ENCODE data around the gene PLP1. TPM values are rescaled to one million over a fixed set of nuclear protein-coding genes. Genes with fewer than 3 reads are reported as not detected.
"Not testable (repeated sequence)": the region's sequence is repeated elsewhere in the genome, so short reads cannot be mapped to it uniquely, and the experiment has no call there.

The PLP1 gene
- total and polyA plus RNA-seq, 7 experiments from 2014 or later = not detected

- Histone ChIP-seq H3K4me3 (ENCODE audit: low read length) (no peak overlapping the region), H3K27ac (ENCODE audit: low read depth, low read length) (no peak overlapping the region), H3K36me3 (ENCODE audit: control insufficient read depth in 2 of 3, insufficient read depth in 3 of 3, low read length in 3 of 3) (no peaks in the 10 kb centered on the region), H3K27me3 (ENCODE audit: control insufficient read depth in 2 of 2, insufficient read depth in 2 of 2, low read length in 2 of 2) (no peaks in the 10 kb centered on the region), H3K4me1 (ENCODE audit: control insufficient read depth in 2 of 2, insufficient read depth in 2 of 2, low read length in 2 of 2) (no peaks in the 10 kb centered on the region), H3K9me3 (ENCODE audit: control insufficient read depth in 2 of 3, low read length in 3 of 3) (no peaks in the 10 kb centered on the region)
- no peak overlapping the region for H3K27ac Mint-ChIP-seq
- intact Hi-C loops (cut with micrococcal nuclease) = no loop called here
- CTCF ChIA-PET = no interaction called here
- peaks cover 0 to 7% (median 4%) of the 10 kb centered on the region in 11 donors for H3K9me3 Mint-ChIP-seq
- H3K36me3 Mint-ChIP-seq = peaks cover 0 to 7% (median 0%) of the 10 kb centered on the region in 5 donors
- no peak for DNase-seq
- no peaks in the 10 kb centered on the region for H3K4me1 Mint-ChIP-seq
- ATAC-seq = no peak
- H3K27me3 Mint-ChIP-seq = peaks cover 0 to 2% (median 0%) of the 10 kb centered on the region in 5 donors
- no peak overlapping the region for H3K4me3 Mint-ChIP-seq
- POLR2A ChIA-PET = no interaction called here
These were observed 19.9 kb upstream of the PLP1 start for GRCh38 chrX:103756736-103757135.

DNA sequence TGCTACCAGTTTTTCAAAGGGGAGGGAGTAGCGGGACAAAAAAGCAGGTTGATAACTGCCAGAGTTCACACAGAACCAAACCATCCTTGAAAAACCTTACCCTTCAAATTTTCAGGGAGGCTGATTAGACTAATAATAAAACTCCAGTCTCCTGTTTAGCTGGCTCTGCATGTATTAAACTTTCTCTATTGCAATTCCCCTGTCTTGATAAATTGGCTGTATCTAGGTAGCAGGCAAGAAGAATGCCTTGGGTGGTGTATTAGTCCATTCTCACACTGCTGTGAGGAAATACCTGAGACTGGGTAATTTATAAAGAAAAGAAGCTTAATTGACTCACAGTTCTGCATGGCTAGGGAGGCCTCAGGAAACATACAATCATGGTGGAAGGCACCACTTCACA lies 18.1 kb upstream of the PLP1 start:
- no peak for ATAC-seq
- Mint-ChIP-seq H3K9me3 (peaks cover 0 to 7% (median 4%) of the 10 kb centered on the region in 11 donors), H3K4me3 (no peak overlapping the region), H3K36me3 (peaks cover 0 to 7% (median 0%) of the 10 kb centered on the region in 5 donors), H3K27ac (no peak overlapping the region), H3K27me3 (peaks cover 0 to 2% (median 0%) of the 10 kb centered on the region in 5 donors), H3K4me1 (no peaks in the 10 kb centered on the region)
- no peak overlapping the region for H3K27ac ChIP-seq (ENCODE audit: low read depth, low read length)
- H3K36me3 ChIP-seq (ENCODE audit: control insufficient read depth in 2 of 3, insufficient read depth in 3 of 3, low read length in 3 of 3) = no peaks in the 10 kb centered on the region
- ChIA-PET POLR2A (no interaction called here), CTCF (no interaction called here)
- H3K4me1 ChIP-seq (ENCODE audit: control insufficient read depth in 2 of 2, insufficient read depth in 2 of 2, low read length in 2 of 2) = no peaks in the 10 kb centered on the region
- DNase-seq = no peak
- intact Hi-C loops (cut with micrococcal nuclease) = no loop called here
- H3K4me3 ChIP-seq (ENCODE audit: low read length) = no peak overlapping the region
- no peaks in the 10 kb centered on the region for H3K9me3 ChIP-seq (ENCODE audit: control insufficient read depth in 2 of 3, low read length in 3 of 3)
- H3K27me3 ChIP-seq (ENCODE audit: control insufficient read depth in 2 of 2, insufficient read depth in 2 of 2, low read length in 2 of 2) = no peaks in the 10 kb centered on the region

DNA sequence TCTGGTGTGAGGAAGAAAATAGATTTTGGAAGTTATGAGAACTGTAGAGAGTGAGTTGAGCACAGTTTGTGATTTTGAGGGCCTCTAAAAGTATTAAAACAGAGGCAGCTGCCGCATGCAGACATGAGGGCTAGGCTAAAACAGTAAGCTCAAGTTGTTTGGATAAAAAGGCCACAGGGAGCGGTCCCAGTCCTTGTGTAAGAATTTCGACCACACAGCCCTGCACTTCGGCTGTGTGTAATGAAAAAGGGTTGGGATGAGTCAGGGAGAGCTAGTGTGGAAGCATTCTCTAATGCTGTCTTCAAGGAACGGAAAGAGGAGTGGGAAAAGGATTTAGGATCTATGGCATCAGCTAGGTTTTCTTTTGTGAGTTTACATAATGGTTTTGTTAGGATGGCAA lies 13.1 kb upstream of the PLP1 start:
- H3K4me1 ChIP-seq (ENCODE audit: control insufficient read depth in 2 of 2, insufficient read depth in 2 of 2, low read length in 2 of 2); H3K27ac ChIP-seq (ENCODE audit: low read depth, low read length); H3K4me3 ChIP-seq (ENCODE audit: low read length); H3K4me3 Mint-ChIP-seq; CTCF ChIA-PET; H3K27me3 ChIP-seq (ENCODE audit: control insufficient read depth in 2 of 2, insufficient read depth in 2 of 2, low read length in 2 of 2); H3K36me3 ChIP-seq (ENCODE audit: control insufficient read depth in 2 of 3, insufficient read depth in 3 of 3, low read length in 3 of 3); H3K9me3 Mint-ChIP-seq; H3K27me3 Mint-ChIP-seq; H3K27ac Mint-ChIP-seq; ATAC-seq; DNase-seq; intact Hi-C loops (cut with micrococcal nuclease); POLR2A ChIA-PET; H3K4me1 Mint-ChIP-seq; H3K36me3 Mint-ChIP-seq; H3K9me3 ChIP-seq (ENCODE audit: control insufficient read depth in 2 of 3, low read length in 3 of 3): not testable (repeated sequence)

DNA sequence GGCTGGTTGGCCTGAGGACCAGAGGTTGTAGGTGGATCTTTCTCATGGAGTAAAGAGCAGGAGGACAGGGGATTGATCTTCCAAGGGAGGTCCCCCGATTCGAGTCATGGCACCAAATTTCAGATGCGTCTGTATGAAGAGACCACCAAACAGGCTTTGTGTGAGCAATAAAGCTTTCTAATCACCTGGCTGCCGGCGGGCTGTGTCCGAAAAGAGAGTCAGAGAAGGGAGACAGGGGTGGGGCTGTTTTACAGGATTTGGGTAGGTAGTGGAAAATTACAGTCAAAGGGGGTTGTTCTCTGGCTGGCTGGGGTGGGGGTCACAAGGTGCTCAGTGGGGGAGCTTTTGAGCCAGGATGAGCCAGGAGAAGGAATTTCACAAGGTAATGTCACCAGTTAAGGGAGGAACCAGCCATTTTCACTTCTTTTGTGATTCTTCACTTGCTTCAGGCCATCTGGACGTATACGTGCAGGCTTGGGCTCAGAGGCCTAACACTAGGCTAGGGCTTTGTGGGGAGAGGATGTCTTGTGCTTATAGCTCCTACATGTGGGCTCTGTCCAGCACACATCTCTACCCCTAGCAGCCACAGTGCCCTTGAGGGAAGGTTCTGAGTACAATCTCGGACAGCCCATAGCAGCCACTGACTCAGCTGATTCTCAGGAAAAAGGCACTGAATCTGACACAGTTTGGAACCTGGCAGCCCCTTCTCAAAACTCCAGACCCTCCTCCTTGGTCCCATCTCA lies 9.7 kb upstream of the PLP1 start:
- H3K4me1 ChIP-seq (ENCODE audit: control insufficient read depth in 2 of 2, insufficient read depth in 2 of 2, low read length in 2 of 2); H3K4me3 Mint-ChIP-seq; H3K9me3 Mint-ChIP-seq; intact Hi-C loops (cut with micrococcal nuclease); H3K9me3 ChIP-seq (ENCODE audit: control insufficient read depth in 2 of 3, low read length in 3 of 3); H3K27me3 ChIP-seq (ENCODE audit: control insufficient read depth in 2 of 2, insufficient read depth in 2 of 2, low read length in 2 of 2); H3K27me3 Mint-ChIP-seq; H3K4me1 Mint-ChIP-seq; H3K4me3 ChIP-seq (ENCODE audit: low read length); H3K27ac ChIP-seq (ENCODE audit: low read depth, low read length); H3K36me3 ChIP-seq (ENCODE audit: control insufficient read depth in 2 of 3, insufficient read depth in 3 of 3, low read length in 3 of 3); ATAC-seq; H3K36me3 Mint-ChIP-seq; DNase-seq; POLR2A ChIA-PET; CTCF ChIA-PET; H3K27ac Mint-ChIP-seq: not testable (repeated sequence)

- CTCF ChIA-PET = no interaction called here
- intact Hi-C loops (cut with micrococcal nuclease) = no loop called here
- H3K27ac Mint-ChIP-seq = no peak overlapping the region
These were observed 3.2 kb upstream of the PLP1 start for GRCh38 chrX:103773445-103773844.

GRCh38 chrX:103774070-103774642 lies 2.5 kb upstream of the PLP1 start:
- peaks cover 0 to 4% (median 0%) of the 10 kb centered on the region in 5 donors for H3K27me3 Mint-ChIP-seq
- no peaks in the 10 kb centered on the region for H3K4me1 ChIP-seq (ENCODE audit: control insufficient read depth in 2 of 2, insufficient read depth in 2 of 2, low read length in 2 of 2)
- ChIA-PET POLR2A (no interaction called here), CTCF (no interaction called here)
- no peak overlapping the region for H3K4me3 ChIP-seq (ENCODE audit: low read length)
- no peak overlapping the region for H3K27ac Mint-ChIP-seq
- intact Hi-C loops (cut with micrococcal nuclease) = loop anchor here in 1 of 2 donors (1.0 kb wide), 1 partner anchor 241 kb away; no protein-coding TSS in a partner anchor
- H3K9me3 ChIP-seq (ENCODE audit: control insufficient read depth in 2 of 3, low read length in 3 of 3) = no peaks in the 10 kb centered on the region
- no peaks in the 10 kb centered on the region for H3K4me1 Mint-ChIP-seq
- no peak for ATAC-seq
- H3K9me3 Mint-ChIP-seq = no peaks in the 10 kb centered on the region
- no peaks in the 10 kb centered on the region for H3K36me3 Mint-ChIP-seq
- no peak overlapping the region for H3K4me3 Mint-ChIP-seq
- no peak for DNase-seq
- no peaks in the 10 kb centered on the region for H3K36me3 ChIP-seq (ENCODE audit: control insufficient read depth in 2 of 3, insufficient read depth in 3 of 3, low read length in 3 of 3)
- H3K27me3 ChIP-seq (ENCODE audit: control insufficient read depth in 2 of 2, insufficient read depth in 2 of 2, low read length in 2 of 2) = no peaks in the 10 kb centered on the region
- H3K27ac ChIP-seq (ENCODE audit: low read depth, low read length) = no peak overlapping the region

More at GRCh38 chrX:103773445-103773844, 3.2 kb upstream of the PLP1 start:
- DNase-seq (no peak), ATAC-seq (no peak)
- POLR2A ChIA-PET = no interaction called here
- Histone ChIP-seq H3K27ac (ENCODE audit: low read depth, low read length) (no peak overlapping the region), H3K4me3 (ENCODE audit: low read length) (no peak overlapping the region), H3K27me3 (ENCODE audit: control insufficient read depth in 2 of 2, insufficient read depth in 2 of 2, low read length in 2 of 2) (no peaks in the 10 kb centered on the region), H3K4me1 (ENCODE audit: control insufficient read depth in 2 of 2, insufficient read depth in 2 of 2, low read length in 2 of 2) (no peaks in the 10 kb centered on the region), H3K9me3 (ENCODE audit: control insufficient read depth in 2 of 3, low read length in 3 of 3) (no peaks in the 10 kb centered on the region), H3K36me3 (ENCODE audit: control insufficient read depth in 2 of 3, insufficient read depth in 3 of 3, low read length in 3 of 3) (no peaks in the 10 kb centered on the region)
- Mint-ChIP-seq H3K4me3 (no peak overlapping the region), H3K36me3 (no peaks in the 10 kb centered on the region), H3K9me3 (no peaks in the 10 kb centered on the region), H3K4me1 (no peaks in the 10 kb centered on the region), H3K27me3 (peaks cover 0 to 4% (median 0%) of the 10 kb centered on the region in 5 donors)
